H9 (cell line): ENCODE measurements around the gene TAP2. TPM values are rescaled to one million over a fixed set of nuclear protein-coding genes. Genes with fewer than 3 reads are reported as not detected.

ENCODE experiments used
- DNase-seq: peaks from one replicate; pipeline ENCODE4 v3.0.0-alpha.2; 2017
- H2AFZ ChIP-seq: one replicate; pipeline ENCODE4 v1.6.1; 2013; ENCODE audit warnings: mild to moderate bottlenecking, low read length, control low read depth, moderate library complexity
- H2AK5ac ChIP-seq: 2 replicates; pipeline ENCODE4 v1.6.1; 2013; ENCODE audit warnings: low read length, control low read depth, mixed read lengths; ENCODE audit not compliant: insufficient read length
- H2BK120ac ChIP-seq: one replicate; pipeline ENCODE4 v1.6.1; 2013; ENCODE audit warnings: low read depth, mild to moderate bottlenecking, low read length, control low read depth, inconsistent platforms; ENCODE audit not compliant: poor library complexity, severe bottlenecking
- H2BK12ac ChIP-seq: 2 replicates; pipeline ENCODE4 v1.6.1; 2013; ENCODE audit warnings: low read length, control low read depth, mixed read lengths, low read depth; ENCODE audit not compliant: insufficient read length
- H2BK15ac ChIP-seq: 2 replicates; pipeline ENCODE4 v1.6.1; 2013; ENCODE audit warnings: low read depth, low read length, control low read depth
- H2BK20ac ChIP-seq: one replicate; pipeline ENCODE4 v1.6.1; 2013; ENCODE audit warnings: low read depth, mild to moderate bottlenecking, low read length, control low read depth, inconsistent platforms; ENCODE audit not compliant: poor library complexity, severe bottlenecking
- H2BK5ac ChIP-seq: 2 replicates; pipeline ENCODE4 v1.6.1; 2013; ENCODE audit warnings: low read length, control low read depth, mixed read lengths; ENCODE audit not compliant: insufficient read length
- H3K14ac ChIP-seq: 2 replicates; pipeline ENCODE4 v1.6.1; 2013; ENCODE audit warnings: low read length, control low read depth; ENCODE audit not compliant: insufficient read depth
- H3K18ac ChIP-seq: 2 replicates; pipeline ENCODE4 v1.6.1; 2013; ENCODE audit warnings: low read depth, mild to moderate bottlenecking, mixed read lengths, low read length, control low read depth; ENCODE audit not compliant: insufficient read length
- H3K23ac ChIP-seq: 2 replicates; pipeline ENCODE4 v1.6.1; 2013; ENCODE audit warnings: low read length, control low read depth, mixed read lengths, low read depth; ENCODE audit not compliant: insufficient read length
- H3K23me2 ChIP-seq: 2 replicates; pipeline ENCODE4 v1.6.1; 2013; ENCODE audit warnings: low read depth, mild to moderate bottlenecking, mixed read lengths, low read length, control low read depth; ENCODE audit not compliant: insufficient read length, poor library complexity, severe bottlenecking
- H3K27ac ChIP-seq: 2 replicates; pipeline ENCODE4 v1.5.1; 2013; ENCODE audit warnings: low read length, control low read depth, mixed read lengths, low read depth; ENCODE audit not compliant: insufficient read length
- H3K27me3 ChIP-seq: 2 replicates; pipeline ENCODE4 v1.6.1; 2013; ENCODE audit warnings: low read length, control low read depth, inconsistent platforms; ENCODE audit not compliant: insufficient read depth
- H3K4ac ChIP-seq: 2 replicates; pipeline ENCODE4 v1.6.1; 2013; ENCODE audit warnings: low read depth, mild to moderate bottlenecking, control low read depth, inconsistent platforms, low read length, moderate library complexity
- H3K4me1 ChIP-seq: 2 replicates; pipeline ENCODE4 v1.6.1; 2013; ENCODE audit warnings: low read length, control low read depth, inconsistent platforms; ENCODE audit not compliant: insufficient read depth
- H3K4me2 ChIP-seq: 2 replicates; pipeline ENCODE4 v1.6.1; 2013; ENCODE audit warnings: low read length, control low read depth, mixed read lengths; ENCODE audit not compliant: insufficient read length, insufficient read depth
- H3K56ac ChIP-seq: 2 replicates; pipeline ENCODE4 v1.6.1; 2013; ENCODE audit warnings: low read depth, mild to moderate bottlenecking, mixed read lengths, low read length, control low read depth; ENCODE audit not compliant: insufficient read length
- H3K79me1 ChIP-seq: 2 replicates; pipeline ENCODE4 v1.6.1; 2013; ENCODE audit warnings: low read depth, mild to moderate bottlenecking, moderate library complexity, low read length, control low read depth, inconsistent platforms; ENCODE audit not compliant: insufficient read depth, poor library complexity, severe bottlenecking
- H3K79me2 ChIP-seq: 2 replicates; pipeline ENCODE4 v1.6.1; 2013; ENCODE audit warnings: low read length, control low read depth, inconsistent platforms; ENCODE audit not compliant: insufficient read depth
- H3K9ac ChIP-seq: 2 replicates; pipeline ENCODE4 v1.6.1; 2013; ENCODE audit warnings: low read length, control low read depth, mixed read lengths; ENCODE audit not compliant: insufficient read length; ENCODE audit errors: extremely low read depth
- H3K9me3 ChIP-seq: one replicate; pipeline ENCODE4 v1.6.1; 2013; ENCODE audit warnings: low read depth, low read length, inconsistent platforms; ENCODE audit not compliant: control insufficient read depth
- H3T11ph ChIP-seq: one replicate; pipeline ENCODE4 v1.6.1; 2013; ENCODE audit warnings: mild to moderate bottlenecking, low read length, control low read depth, inconsistent platforms
- H4K20me1 ChIP-seq: one replicate; pipeline ENCODE4 v1.6.1; 2013; ENCODE audit not compliant: control insufficient read depth, insufficient read length, insufficient read depth
- H4K5ac ChIP-seq: 2 replicates; pipeline ENCODE4 v1.6.1; 2013; ENCODE audit warnings: low read depth, mild to moderate bottlenecking, mixed read lengths, low read length, control low read depth; ENCODE audit not compliant: insufficient read length
- H4K8ac ChIP-seq: replicated peaks from 2 replicates; pipeline ENCODE4 v1.6.1; 2013; ENCODE audit warnings: low read length, control low read depth, mixed read lengths, low read depth; ENCODE audit not compliant: insufficient read length
- H4K91ac ChIP-seq: 2 replicates; pipeline ENCODE4 v1.6.1; 2013; ENCODE audit warnings: low read depth, mild to moderate bottlenecking, moderate library complexity, mixed read lengths, low read length, control low read depth; ENCODE audit not compliant: insufficient read length
- H3K27ac Mint-ChIP-seq, 3 experiments: 2 replicates in 2 of 3; 3 replicates in 1 of 3; pipeline ENCODE4 v1.8.0; 2020 to 2021; ENCODE audit warnings: mixed read lengths in 3 of 3, mild to moderate bottlenecking in 1 of 3, moderate library complexity in 1 of 3
- H3K27me3 Mint-ChIP-seq: 2 replicates; pipeline ENCODE4 v1.8.0; 2021; ENCODE audit warnings: low read depth, mild to moderate bottlenecking, moderate library complexity, mixed read lengths
- H3K36me3 Mint-ChIP-seq, 3 experiments: 2 replicates in 2 of 3; 3 replicates in 1 of 3; pipeline ENCODE4 v1.8.0; 2020 to 2021; ENCODE audit warnings: low read depth in 3 of 3, mixed read lengths in 3 of 3; ENCODE audit not compliant: insufficient read depth in 1 of 3
- H3K4me1 Mint-ChIP-seq, 2 experiments: 2 replicates each; pipeline ENCODE4 v1.8.0; 2020; ENCODE audit warnings: mixed read lengths in 2 of 2
- H3K4me3 Mint-ChIP-seq, 2 experiments: 2 replicates in 1 of 2; 3 replicates in 1 of 2; pipeline ENCODE4 v1.8.0; 2020 to 2021; ENCODE audit warnings: mild to moderate bottlenecking in 2 of 2, mixed read lengths in 2 of 2, moderate library complexity in 1 of 2
- H3K9me3 Mint-ChIP-seq, 2 experiments: 2 replicates in 1 of 2; 3 replicates in 1 of 2; pipeline ENCODE4 v1.8.0; 2020; ENCODE audit warnings: mild to moderate bottlenecking in 2 of 2, mixed read lengths in 2 of 2, moderate library complexity in 1 of 2
- WGBS: extraction: QIAGEN DNeasy Blood & Tissue Kit; methylation state at CpG from one replicate; pipeline ENCODE4 v1.1.7; 2013; ENCODE audit warnings: missing lambda C conversion rate, low lambda C conversion rate, mixed read lengths; ENCODE audit not compliant: insufficient read length; ENCODE audit errors: extremely low coverage; 5-methylcytosine and 5-hydroxymethylcytosine counted together
- total RNA-seq: library from RNA; stranded (reverse); gene quantifications from 2 replicates; pipeline ENCODE4 v1.2.1, GENCODE V29; 2021
- TF ChIP-seq, protein P1 (sequence below): fragments of 200-600 bp; sonication (generic); conservative IDR thresholded peaks from 3 replicates; pipeline ENCODE4 v1.8.0; 2021; ENCODE audit warnings: antibody characterized with exemption, mild to moderate bottlenecking

The TAP2 gene
- total RNA-seq, 1 experiment from 2014 or later = 16.3 TPM

DNA sequence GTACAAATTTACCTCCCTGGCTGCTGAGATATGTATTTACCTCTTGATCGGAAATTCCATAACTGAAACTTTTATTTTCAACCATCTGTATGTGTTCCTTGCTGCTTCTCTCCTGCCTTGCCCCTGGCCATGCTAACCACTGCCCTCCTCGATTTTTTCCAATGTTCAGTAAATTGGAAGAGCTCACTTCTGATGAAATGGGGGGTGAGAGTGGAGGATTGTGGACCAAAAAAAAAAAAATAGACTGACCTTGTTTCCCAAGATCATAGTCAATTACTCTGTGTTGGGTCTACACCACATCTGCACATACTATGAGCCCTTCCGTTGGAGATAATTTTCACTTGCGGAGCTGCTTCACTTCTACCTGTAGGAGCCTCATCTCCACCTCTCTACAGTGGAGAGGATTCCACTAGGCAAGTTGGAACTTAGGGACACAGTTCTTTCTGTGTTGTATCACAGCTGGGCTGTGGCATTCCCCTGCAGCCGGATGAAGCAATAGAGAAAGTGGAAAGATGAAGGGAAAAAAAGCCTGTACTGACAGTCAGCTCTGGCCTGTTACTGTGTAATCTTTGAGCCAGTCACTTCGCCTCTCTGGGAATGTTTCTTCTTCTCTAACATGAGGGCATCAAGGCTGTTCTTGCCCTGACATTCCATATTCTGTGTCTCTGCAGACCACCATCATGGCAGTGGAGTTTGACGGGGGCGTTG, 17.1 kb upstream of the TAP2 start:
- no peak overlapping the region for H2BK5ac ChIP-seq
- H2BK12ac ChIP-seq = no peak overlapping the region
- no peaks in the 10 kb centered on the region for H3K9me3 Mint-ChIP-seq
- no peak overlapping the region for H2BK120ac ChIP-seq
- no peaks in the 10 kb centered on the region for H3K9me3 ChIP-seq
- H3K4me1 ChIP-seq = no peaks in the 10 kb centered on the region; the same call in 1 of the 2 replicates
- no peaks in the 10 kb centered on the region for H4K20me1 ChIP-seq
- no peaks in the 10 kb centered on the region for H3K79me1 ChIP-seq
- H3K4me3 Mint-ChIP-seq = 0 out of 5 replicates have a peak overlapping the region, but pooled peaks of 1 of the 2 experiments have one; percentile 6
- peaks cover 0 to 5% (median 2%) of the 10 kb centered on the region in 3 experiments; a peak in 5 of 7 replicates for H3K36me3 Mint-ChIP-seq
- TF ChIP-seq, protein P1, sequence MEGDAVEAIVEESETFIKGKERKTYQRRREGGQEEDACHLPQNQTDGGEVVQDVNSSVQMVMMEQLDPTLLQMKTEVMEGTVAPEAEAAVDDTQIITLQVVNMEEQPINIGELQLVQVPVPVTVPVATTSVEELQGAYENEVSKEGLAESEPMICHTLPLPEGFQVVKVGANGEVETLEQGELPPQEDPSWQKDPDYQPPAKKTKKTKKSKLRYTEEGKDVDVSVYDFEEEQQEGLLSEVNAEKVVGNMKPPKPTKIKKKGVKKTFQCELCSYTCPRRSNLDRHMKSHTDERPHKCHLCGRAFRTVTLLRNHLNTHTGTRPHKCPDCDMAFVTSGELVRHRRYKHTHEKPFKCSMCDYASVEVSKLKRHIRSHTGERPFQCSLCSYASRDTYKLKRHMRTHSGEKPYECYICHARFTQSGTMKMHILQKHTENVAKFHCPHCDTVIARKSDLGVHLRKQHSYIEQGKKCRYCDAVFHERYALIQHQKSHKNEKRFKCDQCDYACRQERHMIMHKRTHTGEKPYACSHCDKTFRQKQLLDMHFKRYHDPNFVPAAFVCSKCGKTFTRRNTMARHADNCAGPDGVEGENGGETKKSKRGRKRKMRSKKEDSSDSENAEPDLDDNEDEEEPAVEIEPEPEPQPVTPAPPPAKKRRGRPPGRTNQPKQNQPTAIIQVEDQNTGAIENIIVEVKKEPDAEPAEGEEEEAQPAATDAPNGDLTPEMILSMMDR = no peak
- H3K27ac Mint-ChIP-seq = no peak overlapping the region
- DNase-seq = no peak
- peaks cover 74% of the 10 kb centered on the region for H3K27me3 Mint-ChIP-seq
- H2BK20ac ChIP-seq = no peak overlapping the region
- peaks cover 16% of the 10 kb centered on the region for H3K23me2 ChIP-seq
- no peak overlapping the region for H3T11ph ChIP-seq
- H3K9ac ChIP-seq = no peak overlapping the region
- H3K56ac ChIP-seq = no peak overlapping the region
- peaks cover 15 to 22% of the 10 kb centered on the region in 2 experiments for H3K4me1 Mint-ChIP-seq
- peaks cover 6% of the 10 kb centered on the region; the same call in 1 of the 2 replicates for H3K27me3 ChIP-seq
- no peak overlapping the region for H3K23ac ChIP-seq
- H2AFZ ChIP-seq = no peak overlapping the region
- WGBS = no CpG with 5 or more reads among the region's 8 CpGs
- H3K4me2 ChIP-seq = no peak overlapping the region
- H3K4ac ChIP-seq = no peak overlapping the region
- H2BK15ac ChIP-seq = no peak overlapping the region
- H3K79me2 ChIP-seq = no peaks in the 10 kb centered on the region
- H2AK5ac ChIP-seq = no peak overlapping the region
- H4K5ac ChIP-seq = no peak overlapping the region
- H3K14ac ChIP-seq = no peak overlapping the region
- H3K27ac ChIP-seq = no peak overlapping the region
- H3K18ac ChIP-seq = no peak overlapping the region
- H4K91ac ChIP-seq = no peak overlapping the region
- H4K8ac ChIP-seq = no peak overlapping the region
